HepG2 (cell line): ENCODE measurements around the gene MIA. TPM values are rescaled to one million over a fixed set of nuclear protein-coding genes. Genes with fewer than 3 reads are reported as not detected.

Experiments
- CEBPZ ChIP-seq: IDR thresholded peaks from 2 replicates; pipeline ENCODE4 v1.6.1; 2012; ENCODE audit warnings: low read length, improper control_type of control experiment
- CREM ChIP-seq, 2 experiments: sonication (generic) in 1 of 2; formaldehyde crosslinking in 1 of 2; IDR thresholded peaks; 2 replicates each; pipeline versions ENCODE4 v1.4.0 to v1.6.1; 2016 to 2020; ENCODE audit warnings: antibody characterized with exemption in 1 of 2, mild to moderate bottlenecking in 1 of 2, missing genetic modification reagents in 1 of 2
- EHMT2 ChIP-seq: fragments of 200-600 bp; sonication (generic); IDR thresholded peaks from 2 replicates; pipeline ENCODE4 v1.7.0; 2017; ENCODE audit warnings: antibody characterized with exemption, low read depth, low read length, borderline replicate concordance
- KDM2A ChIP-seq: sonication (generic); formaldehyde crosslinking; IDR thresholded peaks from 2 replicates; pipeline ENCODE4 v1.4.0; 2020; ENCODE audit warnings: low read depth, missing genetic modification reagents, borderline replicate concordance
- LCORL ChIP-seq, 2 experiments: fragments of 450-650 bp in 1 of 2; sonication (generic) in 1 of 2; formaldehyde crosslinking in 1 of 2; IDR thresholded peaks; 2 replicates each; pipeline versions ENCODE4 v1.5.0 to v1.6.1; 2017 to 2020; ENCODE audit warnings: antibody characterized with exemption in 1 of 2, missing genetic modification reagents in 1 of 2
- RFXAP ChIP-seq: sonication (generic); formaldehyde crosslinking; IDR thresholded peaks from 2 replicates; pipeline ENCODE4 v1.4.0; 2020; ENCODE audit warnings: missing genetic modification reagents, borderline replicate concordance
- polyA plus RNA-seq, 8 experiments: library from polyadenylated mRNA; depleted of rRNA in 3 of 8; stranded (reverse) in 7 of 8; unstranded in 1 of 8; fragments of >200 nt; fragmentation: Illumina TruSeq in 4 of 8; extraction: Trizol in 4 of 8; gene quantifications; 2 replicates each; pipeline versions ENCODE4 v1.2.1 to v1.2.3, GENCODE V29; 2011 to 2016; ENCODE audit warnings: low read depth in 4 of 8, missing spikeins in 1 of 8, mixed read lengths in 1 of 8; ENCODE audit not compliant: insufficient read depth in 1 of 8
- total RNA-seq, 5 experiments: library from RNA; depleted of rRNA; stranded (reverse); fragments of >200 nt; fragmentation: Illumina TruSeq; extraction: Trizol; gene quantifications; 2 replicates each; pipeline ENCODE4 v1.2.3, GENCODE V29; 2016; ENCODE audit warnings: low read depth in 1 of 5
- TF ChIP-seq, protein P1 (sequence below): sonication (generic); formaldehyde crosslinking; IDR thresholded peaks from 2 replicates; pipeline ENCODE4 v1.5.0; 2020; ENCODE audit warnings: missing genetic modification reagents, mild to moderate bottlenecking, borderline replicate concordance
- TF ChIP-seq, protein P2 (sequence below): sonication (generic); formaldehyde crosslinking; IDR thresholded peaks from 2 replicates; pipeline ENCODE4 v1.4.0; 2020; ENCODE audit warnings: mild to moderate bottlenecking, missing genetic modification reagents
- TF ChIP-seq, protein P3 (sequence below): sonication (generic); formaldehyde crosslinking; IDR thresholded peaks from 2 replicates; pipeline ENCODE4 v1.5.0; 2020; ENCODE audit warnings: missing genetic modification reagents
- TF ChIP-seq, protein P4 (sequence below): sonication (generic); formaldehyde crosslinking; IDR thresholded peaks from 2 replicates; pipeline ENCODE4 v1.5.1; 2020; ENCODE audit warnings: mild to moderate bottlenecking, missing genetic modification reagents, borderline replicate concordance

The MIA gene
- total and polyA plus RNA-seq, 2 of the 13 experiments (the other 11 are each of a cell fraction or from before 2014, with no cell fraction given) = 0.61 TPM; not detected in 1

- TF ChIP-seq, protein P1, sequence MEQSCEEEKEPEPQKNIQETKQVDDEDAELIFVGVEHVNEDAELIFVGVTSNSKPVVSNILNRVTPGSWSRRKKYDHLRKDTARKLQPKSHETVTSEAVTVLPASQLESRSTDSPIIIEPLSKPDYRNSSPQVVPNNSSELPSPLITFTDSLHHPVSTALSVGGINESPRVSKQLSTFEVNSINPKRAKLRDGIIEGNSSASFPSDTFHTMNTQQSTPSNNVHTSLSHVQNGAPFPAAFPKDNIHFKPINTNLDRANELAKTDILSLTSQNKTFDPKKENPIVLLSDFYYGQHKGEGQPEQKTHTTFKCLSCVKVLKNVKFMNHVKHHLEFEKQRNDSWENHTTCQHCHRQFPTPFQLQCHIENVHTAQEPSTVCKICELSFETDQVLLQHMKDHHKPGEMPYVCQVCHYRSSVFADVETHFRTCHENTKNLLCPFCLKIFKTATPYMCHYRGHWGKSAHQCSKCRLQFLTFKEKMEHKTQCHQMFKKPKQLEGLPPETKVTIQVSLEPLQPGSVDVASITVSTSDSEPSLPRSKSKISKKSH (CRISPR knock-in tag) = no peak
- TF ChIP-seq EHMT2 = no peak
- TF ChIP-seq, protein P2, sequence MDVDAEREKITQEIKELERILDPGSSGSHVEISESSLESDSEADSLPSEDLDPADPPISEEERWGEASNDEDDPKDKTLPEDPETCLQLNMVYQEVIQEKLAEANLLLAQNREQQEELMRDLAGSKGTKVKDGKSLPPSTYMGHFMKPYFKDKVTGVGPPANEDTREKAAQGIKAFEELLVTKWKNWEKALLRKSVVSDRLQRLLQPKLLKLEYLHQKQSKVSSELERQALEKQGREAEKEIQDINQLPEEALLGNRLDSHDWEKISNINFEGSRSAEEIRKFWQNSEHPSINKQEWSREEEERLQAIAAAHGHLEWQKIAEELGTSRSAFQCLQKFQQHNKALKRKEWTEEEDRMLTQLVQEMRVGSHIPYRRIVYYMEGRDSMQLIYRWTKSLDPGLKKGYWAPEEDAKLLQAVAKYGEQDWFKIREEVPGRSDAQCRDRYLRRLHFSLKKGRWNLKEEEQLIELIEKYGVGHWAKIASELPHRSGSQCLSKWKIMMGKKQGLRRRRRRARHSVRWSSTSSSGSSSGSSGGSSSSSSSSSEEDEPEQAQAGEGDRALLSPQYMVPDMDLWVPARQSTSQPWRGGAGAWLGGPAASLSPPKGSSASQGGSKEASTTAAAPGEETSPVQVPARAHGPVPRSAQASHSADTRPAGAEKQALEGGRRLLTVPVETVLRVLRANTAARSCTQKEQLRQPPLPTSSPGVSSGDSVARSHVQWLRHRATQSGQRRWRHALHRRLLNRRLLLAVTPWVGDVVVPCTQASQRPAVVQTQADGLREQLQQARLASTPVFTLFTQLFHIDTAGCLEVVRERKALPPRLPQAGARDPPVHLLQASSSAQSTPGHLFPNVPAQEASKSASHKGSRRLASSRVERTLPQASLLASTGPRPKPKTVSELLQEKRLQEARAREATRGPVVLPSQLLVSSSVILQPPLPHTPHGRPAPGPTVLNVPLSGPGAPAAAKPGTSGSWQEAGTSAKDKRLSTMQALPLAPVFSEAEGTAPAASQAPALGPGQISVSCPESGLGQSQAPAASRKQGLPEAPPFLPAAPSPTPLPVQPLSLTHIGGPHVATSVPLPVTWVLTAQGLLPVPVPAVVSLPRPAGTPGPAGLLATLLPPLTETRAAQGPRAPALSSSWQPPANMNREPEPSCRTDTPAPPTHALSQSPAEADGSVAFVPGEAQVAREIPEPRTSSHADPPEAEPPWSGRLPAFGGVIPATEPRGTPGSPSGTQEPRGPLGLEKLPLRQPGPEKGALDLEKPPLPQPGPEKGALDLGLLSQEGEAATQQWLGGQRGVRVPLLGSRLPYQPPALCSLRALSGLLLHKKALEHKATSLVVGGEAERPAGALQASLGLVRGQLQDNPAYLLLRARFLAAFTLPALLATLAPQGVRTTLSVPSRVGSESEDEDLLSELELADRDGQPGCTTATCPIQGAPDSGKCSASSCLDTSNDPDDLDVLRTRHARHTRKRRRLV = peak; percentile 81; the same call in 1 of the 2 replicates
- no peak for TF ChIP-seq LCORL (IDR thresholded peaks at IDR 0.05)
- 0 out of 2 replicates have a peak, but pooled peaks have one; percentile 11 for TF ChIP-seq LCORL (CRISPR knock-in tag; IDR thresholded peaks at IDR 0.05)
- TF ChIP-seq KDM2A (CRISPR knock-in tag) = no peak
- peak; percentile 69 for TF ChIP-seq CREM (IDR thresholded peaks at IDR 0.05)
- TF ChIP-seq CREM (CRISPR knock-in tag; IDR thresholded peaks at IDR 0.05) = no peak
- TF ChIP-seq RFXAP (CRISPR knock-in tag) = peak; percentile 99
- TF ChIP-seq, protein P3, sequence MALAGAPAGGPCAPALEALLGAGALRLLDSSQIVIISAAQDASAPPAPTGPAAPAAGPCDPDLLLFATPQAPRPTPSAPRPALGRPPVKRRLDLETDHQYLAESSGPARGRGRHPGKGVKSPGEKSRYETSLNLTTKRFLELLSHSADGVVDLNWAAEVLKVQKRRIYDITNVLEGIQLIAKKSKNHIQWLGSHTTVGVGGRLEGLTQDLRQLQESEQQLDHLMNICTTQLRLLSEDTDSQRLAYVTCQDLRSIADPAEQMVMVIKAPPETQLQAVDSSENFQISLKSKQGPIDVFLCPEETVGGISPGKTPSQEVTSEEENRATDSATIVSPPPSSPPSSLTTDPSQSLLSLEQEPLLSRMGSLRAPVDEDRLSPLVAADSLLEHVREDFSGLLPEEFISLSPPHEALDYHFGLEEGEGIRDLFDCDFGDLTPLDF (CRISPR knock-in tag) = no peak
- no peak for TF ChIP-seq CEBPZ
- TF ChIP-seq, protein P4, sequence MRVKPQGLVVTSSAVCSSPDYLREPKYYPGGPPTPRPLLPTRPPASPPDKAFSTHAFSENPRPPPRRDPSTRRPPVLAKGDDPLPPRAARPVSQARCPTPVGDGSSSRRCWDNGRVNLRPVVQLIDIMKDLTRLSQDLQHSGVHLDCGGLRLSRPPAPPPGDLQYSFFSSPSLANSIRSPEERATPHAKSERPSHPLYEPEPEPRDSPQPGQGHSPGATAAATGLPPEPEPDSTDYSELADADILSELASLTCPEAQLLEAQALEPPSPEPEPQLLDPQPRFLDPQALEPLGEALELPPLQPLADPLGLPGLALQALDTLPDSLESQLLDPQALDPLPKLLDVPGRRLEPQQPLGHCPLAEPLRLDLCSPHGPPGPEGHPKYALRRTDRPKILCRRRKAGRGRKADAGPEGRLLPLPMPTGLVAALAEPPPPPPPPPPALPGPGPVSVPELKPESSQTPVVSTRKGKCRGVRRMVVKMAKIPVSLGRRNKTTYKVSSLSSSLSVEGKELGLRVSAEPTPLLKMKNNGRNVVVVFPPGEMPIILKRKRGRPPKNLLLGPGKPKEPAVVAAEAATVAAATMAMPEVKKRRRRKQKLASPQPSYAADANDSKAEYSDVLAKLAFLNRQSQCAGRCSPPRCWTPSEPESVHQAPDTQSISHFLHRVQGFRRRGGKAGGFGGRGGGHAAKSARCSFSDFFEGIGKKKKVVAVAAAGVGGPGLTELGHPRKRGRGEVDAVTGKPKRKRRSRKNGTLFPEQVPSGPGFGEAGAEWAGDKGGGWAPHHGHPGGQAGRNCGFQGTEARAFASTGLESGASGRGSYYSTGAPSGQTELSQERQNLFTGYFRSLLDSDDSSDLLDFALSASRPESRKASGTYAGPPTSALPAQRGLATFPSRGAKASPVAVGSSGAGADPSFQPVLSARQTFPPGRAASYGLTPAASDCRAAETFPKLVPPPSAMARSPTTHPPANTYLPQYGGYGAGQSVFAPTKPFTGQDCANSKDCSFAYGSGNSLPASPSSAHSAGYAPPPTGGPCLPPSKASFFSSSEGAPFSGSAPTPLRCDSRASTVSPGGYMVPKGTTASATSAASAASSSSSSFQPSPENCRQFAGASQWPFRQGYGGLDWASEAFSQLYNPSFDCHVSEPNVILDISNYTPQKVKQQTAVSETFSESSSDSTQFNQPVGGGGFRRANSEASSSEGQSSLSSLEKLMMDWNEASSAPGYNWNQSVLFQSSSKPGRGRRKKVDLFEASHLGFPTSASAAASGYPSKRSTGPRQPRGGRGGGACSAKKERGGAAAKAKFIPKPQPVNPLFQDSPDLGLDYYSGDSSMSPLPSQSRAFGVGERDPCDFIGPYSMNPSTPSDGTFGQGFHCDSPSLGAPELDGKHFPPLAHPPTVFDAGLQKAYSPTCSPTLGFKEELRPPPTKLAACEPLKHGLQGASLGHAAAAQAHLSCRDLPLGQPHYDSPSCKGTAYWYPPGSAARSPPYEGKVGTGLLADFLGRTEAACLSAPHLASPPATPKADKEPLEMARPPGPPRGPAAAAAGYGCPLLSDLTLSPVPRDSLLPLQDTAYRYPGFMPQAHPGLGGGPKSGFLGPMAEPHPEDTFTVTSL (CRISPR knock-in tag) = no peak
Measured at GRCh38 chr19:40777645-40777936, 2.3 kb downstream of the MIA start (continued).
